Measurements from ENCODE around the gene RPRD1A.
"Not testable (repeated sequence)": the region's sequence is repeated elsewhere in the genome, so short reads cannot be mapped to it uniquely, and the experiment has no call there.

RPRD1A gene

DNA sequence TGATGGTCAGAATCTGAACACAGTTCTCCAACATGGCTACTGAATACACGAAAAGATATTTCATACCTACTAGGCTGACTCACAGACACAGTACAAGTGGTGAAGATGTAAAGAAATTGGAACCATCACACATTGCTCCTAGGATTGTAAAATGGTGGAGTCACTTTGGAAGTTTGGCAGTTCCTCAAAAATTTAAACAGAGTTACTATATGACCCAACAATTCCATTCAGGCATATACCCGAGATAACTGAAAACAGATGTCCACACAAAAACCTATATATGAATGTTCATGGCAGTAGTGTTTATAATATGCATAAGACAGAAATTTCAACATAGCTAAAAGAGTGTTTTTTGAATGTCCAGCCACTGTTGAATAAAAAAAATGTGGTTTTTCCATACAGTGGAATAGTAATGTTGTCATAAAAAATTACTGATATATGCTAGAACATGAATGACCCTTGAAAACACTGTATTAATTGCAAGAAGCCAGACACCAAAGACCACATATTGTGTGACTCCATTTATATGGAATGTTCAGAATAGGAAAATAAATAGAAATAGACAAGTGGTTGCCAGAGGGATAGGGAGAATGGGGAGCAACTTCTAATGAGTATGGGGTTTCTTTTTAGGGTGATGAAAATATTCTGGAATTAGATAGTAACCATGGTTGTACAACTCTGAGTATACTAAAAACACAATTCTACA is 84.8 kb downstream of the RPRD1A start:
- Mint-ChIP-seq H3K27ac (no peak overlapping the region), H3K9me3 (peaks cover 5% of the 10 kb centered on the region)

DNA sequence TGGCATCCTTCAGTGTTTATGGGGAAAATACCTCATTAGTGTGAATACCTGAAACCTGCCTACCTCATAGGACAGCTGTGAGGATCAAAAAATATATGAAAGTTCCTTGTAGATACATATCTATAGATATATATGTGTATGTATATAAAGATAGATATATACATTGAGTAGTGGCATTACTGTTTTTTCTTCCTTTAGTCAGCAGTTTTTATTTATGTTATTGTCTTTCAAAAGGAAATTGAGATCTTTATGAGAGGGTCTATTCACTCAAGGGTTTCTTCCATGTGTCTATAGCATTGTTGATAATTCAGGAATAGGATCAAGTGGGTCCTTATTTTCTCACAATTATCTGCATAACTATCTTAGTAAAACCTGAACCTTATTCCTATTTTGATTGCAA is 88.2 kb downstream of the RPRD1A start:
- Mint-ChIP-seq H3K9me3 (peaks cover 5% of the 10 kb centered on the region), H3K4me3 (no peak overlapping the region), H3K27me3 (no peaks in the 10 kb centered on the region), H3K27ac (no peak overlapping the region), H3K36me3 (ENCODE audit: low read depth) (peaks cover 91% of the 10 kb centered on the region), H3K4me1 (ENCODE audit: low read depth) (peaks cover 19% of the 10 kb centered on the region)
- no peak for DNase-seq

More for the DNA sequence above, 84.8 kb downstream of the RPRD1A start:
- peaks cover 77% of the 10 kb centered on the region for H3K36me3 Mint-ChIP-seq (ENCODE audit: low read depth)
- peaks cover under 1% of the 10 kb centered on the region for H3K4me1 Mint-ChIP-seq (ENCODE audit: low read depth)
- DNase-seq, result no peak
- H3K4me3 Mint-ChIP-seq, result no peak overlapping the region
- no peaks in the 10 kb centered on the region for H3K27me3 Mint-ChIP-seq

DNA sequence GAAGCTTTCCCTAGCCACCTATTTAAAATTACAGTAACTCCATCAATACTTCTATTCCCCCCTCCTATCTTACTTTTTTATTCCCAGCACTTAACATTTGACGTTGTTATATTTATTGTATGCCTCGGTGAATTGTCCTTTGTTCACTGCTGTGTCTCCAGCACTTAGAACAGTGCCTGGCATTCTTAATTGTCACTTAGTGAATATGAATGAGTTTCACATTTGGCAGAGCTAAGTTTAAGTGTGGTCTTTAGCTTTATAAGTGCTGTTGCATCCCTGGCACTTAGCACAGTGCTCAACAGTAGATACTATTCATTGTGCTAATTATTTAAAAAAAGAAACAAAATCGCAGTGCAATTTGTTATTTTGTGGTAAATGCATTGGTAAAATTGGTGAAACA is 93.2 kb downstream of the RPRD1A start:
- Mint-ChIP-seq H3K4me3 (peak overlapping the region; percentile 94), H3K27me3 (no peaks in the 10 kb centered on the region), H3K36me3 (ENCODE audit: low read depth) (peaks cover 70% of the 10 kb centered on the region), H3K4me1 (ENCODE audit: low read depth) (peaks cover 47% of the 10 kb centered on the region), H3K9me3 (no peaks in the 10 kb centered on the region), H3K27ac (peak overlapping the region; percentile 94)
- no peak for DNase-seq

DNA sequence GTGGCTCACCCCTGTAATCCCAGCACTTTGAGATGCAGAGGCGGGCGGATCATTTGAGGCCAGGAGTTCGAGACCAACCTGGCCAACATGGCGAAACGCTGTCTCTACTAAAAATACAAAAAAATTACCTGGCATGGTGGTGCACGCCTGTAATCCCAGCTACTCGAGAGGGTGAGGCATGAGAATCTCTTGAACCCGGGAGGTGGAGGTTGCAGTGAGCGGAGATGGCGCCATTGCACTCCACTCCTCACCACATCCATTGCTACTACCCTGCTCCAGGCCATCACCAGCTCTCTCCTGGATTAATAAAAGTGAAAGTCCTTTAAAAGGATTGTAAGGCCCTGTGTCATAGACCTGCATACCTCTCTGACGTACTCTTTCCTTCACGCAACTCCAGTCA is 93.7 kb downstream of the RPRD1A start:
- peaks cover 51% of the 10 kb centered on the region for H3K4me1 Mint-ChIP-seq (ENCODE audit: low read depth)
- peak overlapping the region; percentile 94 for H3K4me3 Mint-ChIP-seq
- no peak for DNase-seq
- peak overlapping the region; percentile 94 for H3K27ac Mint-ChIP-seq
- H3K27me3 Mint-ChIP-seq, result no peaks in the 10 kb centered on the region
- H3K36me3 Mint-ChIP-seq (ENCODE audit: low read depth), result peaks cover 64% of the 10 kb centered on the region
- no peaks in the 10 kb centered on the region for H3K9me3 Mint-ChIP-seq

DNA sequence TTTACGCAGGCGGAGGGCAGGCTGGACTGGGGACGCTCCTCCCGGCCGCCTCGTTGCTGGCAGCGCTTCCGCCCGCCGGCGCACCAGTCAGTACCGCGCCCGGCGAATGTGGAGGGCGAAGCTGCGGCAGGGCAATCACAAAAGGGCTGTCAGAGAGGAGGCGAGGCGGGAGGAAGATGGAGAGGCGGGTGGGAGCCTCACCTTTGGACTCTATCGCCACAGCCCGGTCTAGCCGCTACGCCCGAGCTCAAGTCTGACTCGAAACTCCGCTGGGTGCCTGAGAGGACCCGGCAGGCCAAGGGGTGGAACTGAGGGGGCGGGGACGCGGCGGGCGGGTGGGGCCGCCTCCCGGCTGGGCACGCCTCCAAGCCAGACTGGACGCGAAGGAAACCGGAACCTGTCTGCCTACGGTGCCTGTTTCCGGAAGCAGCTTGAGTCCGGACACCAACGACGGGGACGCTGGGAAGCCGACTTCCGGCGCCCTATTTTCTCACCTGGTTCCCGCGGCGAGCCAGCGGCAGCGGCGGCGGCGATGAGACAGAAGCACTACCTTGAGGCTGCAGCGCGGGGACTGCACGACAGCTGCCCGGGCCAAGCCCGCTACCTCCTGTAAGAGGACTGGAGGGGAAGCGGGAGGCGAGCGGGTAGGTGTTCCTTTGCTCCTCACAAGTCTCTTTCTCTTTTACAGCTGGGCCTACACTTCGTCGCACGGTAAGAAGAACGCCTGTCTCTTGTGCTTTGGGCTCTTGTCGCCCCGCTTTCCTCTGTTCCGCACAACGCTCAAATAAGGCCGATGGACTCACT is 95.0 kb downstream of the RPRD1A start, which contains the start of gene RMP24:
Gene RMP24, plus strand, starts transcription at position 483 of the 804 bp plus-strand sequence.
- Mint-ChIP-seq H3K27ac (peak within 1 kb of the TSS; percentile 94), H3K4me3 (peak within 1 kb of the TSS; percentile 94), H3K36me3 (ENCODE audit: low read depth) (peaks cover 52% of the 10 kb centered on the region), H3K27me3 (no peaks in the 10 kb centered on the region), H3K4me1 (ENCODE audit: low read depth) (peaks cover 58% of the 10 kb centered on the region), H3K9me3 (no peaks in the 10 kb centered on the region)
- peak; percentile 94 for DNase-seq

DNA sequence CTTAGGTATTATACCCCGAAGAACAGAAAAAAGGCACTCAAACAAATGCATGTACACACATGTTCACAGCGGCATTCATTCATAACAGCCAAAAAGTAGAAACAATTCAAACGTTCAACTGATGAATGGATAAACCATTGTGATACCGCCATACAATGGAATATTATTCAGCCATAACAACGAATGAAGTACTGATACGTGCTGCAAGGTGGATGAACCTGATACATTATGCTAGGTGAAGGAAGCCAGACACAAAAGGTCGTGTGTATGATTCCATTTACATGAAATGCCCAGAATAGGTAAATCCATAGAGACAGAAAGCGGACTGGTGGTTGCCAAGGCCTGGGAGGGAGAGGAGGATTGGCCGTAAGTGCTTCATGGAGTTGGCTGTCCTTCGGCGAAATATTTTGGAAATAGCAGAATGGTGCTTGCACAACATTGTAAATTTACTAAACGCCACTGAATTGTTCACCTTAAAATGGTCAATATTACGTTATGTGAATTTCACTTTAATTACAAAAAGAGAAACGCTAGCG is 95.6 kb downstream of the RPRD1A start:
- no peaks in the 10 kb centered on the region for H3K27me3 Mint-ChIP-seq
- DNase-seq, result no peak
- H3K4me1 Mint-ChIP-seq (ENCODE audit: low read depth), result peaks cover 59% of the 10 kb centered on the region
- peak overlapping the region; percentile 94 for H3K4me3 Mint-ChIP-seq
- H3K9me3 Mint-ChIP-seq, result no peaks in the 10 kb centered on the region
- H3K27ac Mint-ChIP-seq, result peak overlapping the region; percentile 93
- peaks cover 46% of the 10 kb centered on the region for H3K36me3 Mint-ChIP-seq (ENCODE audit: low read depth)

DNA sequence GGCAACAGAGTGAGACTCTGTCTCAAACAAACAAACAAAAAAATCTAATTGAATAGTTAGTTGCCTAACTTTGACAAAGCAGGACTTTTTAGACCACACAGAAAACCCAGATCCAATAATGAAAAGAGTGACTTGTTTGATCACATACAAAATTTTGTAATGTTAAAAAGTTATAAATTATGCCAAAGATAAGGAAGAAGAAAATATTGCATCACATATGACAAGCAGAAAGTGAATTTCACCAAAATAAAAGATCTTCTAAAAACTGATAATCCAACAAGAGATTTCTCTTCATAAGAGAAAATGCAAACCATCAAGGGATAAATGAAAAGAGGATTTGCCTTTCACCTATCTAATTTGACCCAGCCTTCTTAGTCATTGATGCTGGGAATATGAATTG is 97.7 kb downstream of the RPRD1A start:
- H3K27me3 Mint-ChIP-seq, result no peaks in the 10 kb centered on the region
- H3K4me3 Mint-ChIP-seq, result peak overlapping the region; percentile 94

DNA sequence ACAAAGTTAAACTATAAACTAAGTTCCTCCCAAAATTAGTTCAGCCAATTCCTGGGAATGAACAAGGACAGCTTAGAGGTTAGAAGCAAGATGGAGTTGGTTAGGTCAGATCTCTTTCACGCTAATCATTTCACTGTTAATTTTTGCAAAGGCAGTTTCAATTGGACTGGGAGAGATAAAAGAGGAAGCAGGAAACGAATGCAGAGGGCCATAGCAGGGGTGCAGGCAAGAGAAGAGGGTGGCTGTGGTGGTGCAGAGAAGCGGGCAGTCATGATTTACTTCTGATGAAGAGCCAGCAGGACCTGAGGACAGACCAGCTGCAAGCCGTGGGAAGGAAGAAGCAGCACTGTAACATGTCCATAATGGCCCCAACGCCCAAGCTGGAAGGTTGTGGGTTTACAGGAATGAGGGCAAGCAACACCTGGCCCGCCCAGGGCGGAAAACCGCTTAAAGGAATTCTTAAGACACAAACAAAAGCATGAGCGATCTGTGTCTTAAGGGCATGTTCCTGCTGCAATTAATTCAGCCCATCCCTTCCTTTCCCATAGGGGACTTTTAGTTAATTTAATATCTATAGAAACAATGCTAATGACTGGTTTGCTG is 99.0 kb downstream of the RPRD1A start:
- Mint-ChIP-seq H3K36me3 (ENCODE audit: low read depth) (peaks cover 14% of the 10 kb centered on the region), H3K4me1 (ENCODE audit: low read depth) (peaks cover 44% of the 10 kb centered on the region), H3K4me3 (no peak overlapping the region), H3K27ac (no peak overlapping the region), H3K9me3 (no peaks in the 10 kb centered on the region), H3K27me3 (no peaks in the 10 kb centered on the region)
- no peak for DNase-seq

More for the DNA sequence above, 97.7 kb downstream of the RPRD1A start:
- H3K4me1 Mint-ChIP-seq (ENCODE audit: low read depth), result peaks cover 49% of the 10 kb centered on the region
- no peak for DNase-seq
- H3K36me3 Mint-ChIP-seq (ENCODE audit: low read depth), result peaks cover 26% of the 10 kb centered on the region
- H3K9me3 Mint-ChIP-seq, result no peaks in the 10 kb centered on the region
- H3K27ac Mint-ChIP-seq, result peak overlapping the region; percentile 79

DNA sequence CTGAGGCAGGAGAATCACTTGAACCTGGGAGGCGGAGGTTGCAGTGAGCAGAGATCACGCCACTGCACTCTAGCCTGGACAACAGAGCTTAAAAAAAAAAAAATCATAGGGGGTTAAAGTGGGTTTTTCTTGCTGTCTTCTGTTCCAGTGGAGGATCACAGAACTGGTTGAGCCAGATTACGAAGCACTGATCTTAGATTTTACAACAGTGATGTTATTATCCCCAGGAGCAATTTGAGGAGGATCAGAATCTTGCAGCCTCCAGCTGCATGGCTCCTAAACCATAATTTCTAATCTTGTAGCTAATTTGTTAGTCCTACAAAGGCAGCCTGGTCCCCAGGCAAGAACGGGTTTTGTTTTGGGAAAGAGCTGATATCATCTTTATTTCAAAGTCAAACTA is 99.5 kb downstream of the RPRD1A start:
- H3K36me3 Mint-ChIP-seq (ENCODE audit: low read depth); DNase-seq; H3K9me3 Mint-ChIP-seq; H3K27ac Mint-ChIP-seq; H3K27me3 Mint-ChIP-seq; H3K4me3 Mint-ChIP-seq: not testable (repeated sequence)
- H3K4me1 Mint-ChIP-seq (ENCODE audit: low read depth), result peaks cover 40% of the 10 kb centered on the region

DNA sequence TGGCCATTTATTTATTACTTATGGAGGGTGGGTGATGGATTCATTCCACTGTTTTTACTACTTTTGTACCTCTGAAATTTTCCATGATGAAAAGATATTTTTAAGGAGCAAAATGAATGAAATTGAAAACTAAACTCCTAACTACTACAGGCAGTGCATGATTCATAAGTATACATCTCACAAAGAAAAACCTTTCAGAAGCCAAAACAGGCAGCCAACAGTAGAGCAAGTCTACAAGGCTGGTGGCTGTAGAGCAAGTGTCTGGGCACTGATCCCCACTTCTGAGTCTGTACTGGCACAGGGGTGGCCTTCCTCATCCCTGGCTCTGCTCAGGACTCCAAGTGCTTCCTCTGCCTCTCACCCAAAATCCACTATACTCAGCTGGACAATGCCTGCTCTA is 103.0 kb downstream of the RPRD1A start:
- H3K9me3 Mint-ChIP-seq, result no peaks in the 10 kb centered on the region
- no peaks in the 10 kb centered on the region for H3K27me3 Mint-ChIP-seq
- peak overlapping the region; percentile 58 for H3K27ac Mint-ChIP-seq
- no peak for DNase-seq
- peaks cover 23% of the 10 kb centered on the region for H3K4me1 Mint-ChIP-seq (ENCODE audit: low read depth)
- H3K36me3 Mint-ChIP-seq (ENCODE audit: low read depth), result no peaks in the 10 kb centered on the region
- no peak overlapping the region for H3K4me3 Mint-ChIP-seq

DNA sequence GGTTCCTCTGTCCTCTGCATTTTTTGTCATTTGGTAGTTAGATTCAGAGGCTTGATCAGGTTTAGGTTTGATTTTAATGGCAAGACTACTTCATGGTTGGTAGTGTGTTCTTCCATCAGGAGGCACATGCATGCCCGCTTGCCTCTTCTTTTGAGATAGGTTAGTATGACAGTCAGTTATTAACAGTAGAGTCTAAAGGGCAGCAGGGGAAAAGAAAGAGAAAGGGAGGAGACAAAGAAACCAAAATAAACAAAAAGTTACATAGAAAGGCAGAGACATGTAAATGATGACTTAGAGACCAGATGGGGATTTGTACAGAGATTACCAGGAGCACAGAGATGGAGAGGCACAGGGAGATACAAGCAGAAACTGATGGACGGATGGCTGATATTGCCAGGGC is 105.0 kb downstream of the RPRD1A start:
- peaks cover 9% of the 10 kb centered on the region for H3K4me1 Mint-ChIP-seq (ENCODE audit: low read depth)

DNA sequence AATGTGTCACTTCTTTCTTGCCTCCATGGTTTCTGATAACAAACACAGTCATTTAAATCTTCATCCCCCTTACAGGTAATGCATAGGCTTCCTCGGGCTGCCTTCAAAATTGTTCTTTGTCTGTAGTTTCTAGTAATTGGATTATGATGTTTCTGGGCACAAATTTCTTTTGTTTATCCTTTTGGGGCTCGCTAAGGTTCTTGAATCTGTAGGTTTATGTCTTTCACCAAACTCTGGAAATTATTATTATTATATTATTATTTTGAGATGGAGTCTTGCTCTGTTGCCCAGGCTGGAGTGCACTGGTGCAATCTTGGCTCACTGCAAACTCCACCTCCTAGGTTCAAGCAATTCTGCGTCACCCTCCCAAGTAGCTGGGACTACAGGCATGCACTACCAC is 111.1 kb downstream of the RPRD1A start:
- DNase-seq, result no peak
- H3K9me3 Mint-ChIP-seq, result no peaks in the 10 kb centered on the region
- H3K27me3 Mint-ChIP-seq, result peaks cover 27% of the 10 kb centered on the region
- H3K27ac Mint-ChIP-seq, result no peak overlapping the region
- H3K36me3 Mint-ChIP-seq (ENCODE audit: low read depth), result no peaks in the 10 kb centered on the region
- no peaks in the 10 kb centered on the region for H3K4me1 Mint-ChIP-seq (ENCODE audit: low read depth)
- H3K4me3 Mint-ChIP-seq, result no peak overlapping the region

More for the DNA sequence above, 105.0 kb downstream of the RPRD1A start:
- H3K27me3 Mint-ChIP-seq, result no peaks in the 10 kb centered on the region
- DNase-seq, result no peak
- H3K27ac Mint-ChIP-seq, result no peak overlapping the region
- H3K9me3 Mint-ChIP-seq, result no peaks in the 10 kb centered on the region
- no peak overlapping the region for H3K4me3 Mint-ChIP-seq
- no peaks in the 10 kb centered on the region for H3K36me3 Mint-ChIP-seq (ENCODE audit: low read depth)

DNA sequence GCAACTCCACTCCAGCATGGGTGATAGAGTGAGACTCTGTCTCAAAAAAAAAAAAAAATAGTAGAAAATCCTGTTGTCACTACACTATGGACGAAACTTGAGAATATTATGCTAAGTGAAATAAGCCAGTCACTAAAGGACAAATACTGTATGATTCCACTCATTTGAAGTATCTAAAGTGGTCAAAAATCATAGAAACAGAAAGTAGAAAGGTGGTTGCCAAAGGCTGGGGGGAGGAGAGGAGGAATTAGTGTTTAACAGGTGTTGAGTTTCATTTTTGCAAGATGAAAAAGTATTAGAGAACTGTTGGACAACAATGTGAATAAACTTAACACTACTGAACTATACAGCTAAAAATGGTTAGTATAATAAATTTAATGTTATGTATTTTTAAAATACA is 113.7 kb downstream of the RPRD1A start:
- no peaks in the 10 kb centered on the region for H3K36me3 Mint-ChIP-seq (ENCODE audit: low read depth)
- DNase-seq, result no peak
- H3K27me3 Mint-ChIP-seq, result peaks cover 42% of the 10 kb centered on the region
- H3K4me1 Mint-ChIP-seq (ENCODE audit: low read depth), result peaks cover 3% of the 10 kb centered on the region
- H3K27ac Mint-ChIP-seq, result no peak overlapping the region
- no peak overlapping the region for H3K4me3 Mint-ChIP-seq
- H3K9me3 Mint-ChIP-seq, result no peaks in the 10 kb centered on the region

DNA sequence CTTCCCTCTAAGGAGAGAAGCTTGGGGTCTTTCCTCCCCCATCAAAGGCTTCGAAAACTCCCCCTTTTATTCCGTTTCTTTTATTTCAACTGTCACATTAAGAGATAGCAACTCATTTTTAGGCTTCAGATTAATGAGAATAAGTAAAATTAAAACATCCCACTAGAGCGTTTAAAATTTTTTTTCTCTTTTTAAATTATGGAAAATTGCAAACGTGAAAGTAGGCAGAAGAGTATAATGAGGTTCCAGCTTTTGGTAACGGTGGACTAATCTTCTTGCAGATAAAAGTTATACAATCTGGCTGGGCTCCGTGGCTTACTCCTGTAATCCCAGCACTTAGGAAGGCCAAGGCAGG is 116.8 kb downstream of the RPRD1A start:
- Mint-ChIP-seq H3K27me3 (peaks cover 31% of the 10 kb centered on the region), H3K36me3 (ENCODE audit: low read depth) (no peaks in the 10 kb centered on the region), H3K4me1 (ENCODE audit: low read depth) (peaks cover 3% of the 10 kb centered on the region), H3K4me3 (no peak overlapping the region), H3K27ac (no peak overlapping the region), H3K9me3 (no peaks in the 10 kb centered on the region)
- no peak for DNase-seq
